ENCODE measurements around the gene POLR3G.

POLR3G gene

DNA sequence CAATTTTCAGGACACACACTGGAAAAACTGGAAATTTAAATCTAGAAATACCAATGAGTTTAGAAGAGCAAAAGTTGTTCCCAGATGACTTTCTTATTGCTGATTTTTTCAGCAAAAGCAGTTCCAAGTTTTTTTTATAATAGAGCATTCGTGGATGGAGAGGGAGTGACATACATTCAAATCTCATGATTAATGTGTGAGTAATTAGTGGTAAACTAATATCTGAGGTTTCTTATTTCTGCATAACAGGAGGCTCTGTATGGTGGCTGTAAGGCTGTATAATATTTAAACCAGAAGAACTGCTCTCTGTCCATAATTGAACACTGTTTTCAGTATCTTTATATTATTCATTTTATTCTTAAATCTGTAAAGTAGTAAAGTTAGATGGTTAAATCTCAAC, 28.9 kb downstream of the POLR3G start:
- DNase-seq (ENCODE audit: low read depth in 2 of 2, low spot score in 1 of 2): no peak

DNA sequence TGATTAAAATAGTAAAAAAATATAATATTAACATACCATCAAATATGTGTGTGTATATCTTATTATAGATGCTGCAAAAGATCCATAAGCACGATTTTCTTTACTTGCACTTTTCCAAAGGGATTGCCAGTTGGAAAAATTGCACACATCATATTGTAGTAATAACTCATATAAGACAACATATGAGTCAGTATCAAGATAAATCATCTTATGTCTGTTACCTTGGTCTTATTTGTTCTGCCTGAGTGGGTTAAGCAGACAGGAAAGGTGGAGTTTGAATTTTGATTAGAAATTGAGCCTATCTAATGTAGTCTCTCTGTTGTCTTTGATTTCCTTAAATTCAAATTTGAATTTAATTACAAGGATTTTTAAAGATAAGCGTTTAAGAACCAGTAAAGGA, 30.1 kb downstream of the POLR3G start:
- no peak for DNase-seq (ENCODE audit: low read depth in 2 of 2, low spot score in 1 of 2)

DNA sequence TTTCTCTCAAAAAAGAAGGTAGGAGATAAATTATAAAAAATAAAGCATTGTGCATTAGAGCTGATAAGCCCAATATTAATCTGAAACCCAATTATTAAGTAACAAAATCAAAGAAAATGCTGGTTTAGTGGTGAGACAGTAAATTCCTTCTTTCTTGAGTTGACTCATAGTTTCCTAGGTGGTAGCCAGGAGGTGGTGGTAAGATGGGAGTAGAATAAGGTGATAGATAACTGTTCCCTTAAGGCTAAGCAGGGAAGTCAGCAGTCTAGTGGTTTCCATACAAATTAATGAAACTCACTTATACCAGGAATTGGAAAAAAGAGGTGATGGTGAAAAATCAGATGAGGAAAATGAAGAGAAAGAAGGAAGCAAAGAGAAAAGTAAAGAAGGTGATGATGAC, 31.6 kb downstream of the POLR3G start:
- DNase-seq (ENCODE audit: low read depth in 2 of 2, low spot score in 1 of 2): no peak

DNA sequence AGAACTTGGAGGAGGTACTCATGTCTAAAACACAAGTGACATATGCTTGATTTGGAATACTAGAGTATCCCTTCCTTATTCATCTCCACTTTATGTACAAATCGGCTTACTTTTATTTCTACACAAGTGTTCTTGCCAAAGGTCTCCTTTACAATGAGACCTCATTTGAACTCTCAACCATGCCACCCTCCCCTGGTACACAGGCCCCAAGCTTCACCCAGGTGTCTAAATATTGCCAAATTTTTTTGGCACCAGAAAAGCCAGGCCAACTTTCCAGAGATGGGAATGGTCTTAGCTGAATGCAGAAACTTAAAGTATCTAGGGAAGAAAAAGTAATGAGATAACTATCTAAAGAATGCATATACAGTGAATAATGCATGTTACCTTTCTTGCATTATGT, 35.8 kb downstream of the POLR3G start:
- DNase-seq (ENCODE audit: low read depth in 2 of 2, low spot score in 1 of 2): no peak

DNA sequence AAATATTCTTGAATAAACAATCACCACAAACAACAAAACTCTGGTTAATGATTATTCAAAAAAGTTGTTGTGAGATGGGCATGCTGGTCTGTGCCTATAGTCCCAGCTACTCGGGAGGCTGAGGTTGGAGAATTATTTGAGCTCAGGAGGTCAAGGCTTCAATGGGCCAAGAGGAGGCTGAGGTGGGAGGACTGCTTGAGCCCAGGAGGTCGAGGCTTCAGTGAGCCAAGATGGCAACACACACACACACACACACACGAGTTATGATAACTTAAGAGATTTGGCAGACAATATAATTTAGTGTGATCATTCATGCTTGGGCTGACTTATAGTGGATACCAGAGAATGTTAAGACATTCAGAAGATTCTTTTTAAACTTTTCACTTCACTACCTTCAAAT, 39.9 kb downstream of the POLR3G start:
- DNase-seq (ENCODE audit: low read depth in 2 of 2, low spot score in 1 of 2): no peak

DNA sequence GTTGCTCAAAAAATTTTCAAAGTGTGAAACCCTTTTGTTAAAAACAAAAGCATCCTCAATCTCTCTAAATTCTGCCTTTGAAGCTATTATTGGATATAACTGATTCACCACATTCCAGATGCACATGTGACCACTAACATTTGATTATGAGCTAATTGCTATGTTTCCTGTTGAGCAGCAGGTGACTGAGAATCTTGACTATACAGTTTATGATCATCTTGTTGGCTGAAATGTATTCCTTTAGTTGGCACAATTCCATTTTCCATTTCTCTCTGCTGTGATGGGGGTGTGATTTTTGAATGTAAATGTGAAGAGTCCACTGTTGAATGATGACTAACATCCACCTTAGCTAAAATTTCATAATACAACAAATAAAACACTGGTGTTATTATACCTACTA, 44.0 kb downstream of the POLR3G start:
- DNase-seq (ENCODE audit: low read depth in 2 of 2, low spot score in 1 of 2): no peak

DNA sequence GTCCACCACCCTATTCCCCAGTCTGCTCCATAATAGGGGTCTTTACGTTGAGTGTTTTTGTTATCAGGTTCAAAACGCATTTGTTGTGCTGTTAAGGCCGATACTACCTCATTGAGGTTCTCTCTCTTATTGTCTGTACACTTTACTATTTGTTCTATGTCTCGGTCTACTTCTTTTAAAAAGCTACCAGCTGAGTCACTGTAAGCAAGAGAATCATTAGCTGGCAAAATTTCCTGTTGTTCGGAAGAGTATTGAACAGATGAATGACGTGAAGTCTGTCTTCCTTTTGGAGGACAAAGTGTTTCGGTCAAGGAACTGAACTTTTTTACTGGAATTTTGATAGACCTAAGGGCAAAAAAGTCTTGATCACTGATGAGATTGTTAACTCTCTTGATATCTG, 44.4 kb downstream of the POLR3G start:
- DNase-seq (ENCODE audit: low read depth in 2 of 2, low spot score in 1 of 2): no peak

DNA sequence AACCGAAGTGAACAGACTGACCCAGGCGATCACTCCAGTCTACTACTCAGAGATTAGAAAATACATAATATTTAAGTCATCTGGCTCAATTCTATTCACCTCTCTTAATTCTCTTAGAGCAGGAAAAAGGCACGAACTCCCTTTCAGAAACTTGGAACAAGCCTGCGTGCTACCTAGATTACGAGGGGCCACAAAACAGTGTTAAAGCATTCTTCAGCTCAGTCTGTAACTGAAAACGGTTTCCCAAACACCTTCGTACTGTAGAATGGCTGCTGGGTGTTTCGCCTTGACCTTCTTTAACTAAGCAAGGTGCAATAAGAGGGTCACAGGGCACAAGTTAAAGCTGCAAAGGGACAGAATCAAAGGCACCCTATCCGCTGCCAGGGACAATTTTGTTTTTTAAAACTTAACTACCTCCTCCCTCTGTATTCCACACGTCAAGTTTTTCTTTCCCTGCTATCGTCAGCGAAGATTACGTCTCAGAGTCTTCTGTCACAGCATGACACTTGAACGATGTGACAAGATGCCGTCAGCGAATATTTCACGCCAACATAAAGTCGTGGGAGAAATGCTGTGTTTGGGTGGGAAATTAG, 54.0 kb downstream of the POLR3G start:
- DNase-seq (ENCODE audit: low read depth in 2 of 2, low spot score in 1 of 2): no peak

DNA sequence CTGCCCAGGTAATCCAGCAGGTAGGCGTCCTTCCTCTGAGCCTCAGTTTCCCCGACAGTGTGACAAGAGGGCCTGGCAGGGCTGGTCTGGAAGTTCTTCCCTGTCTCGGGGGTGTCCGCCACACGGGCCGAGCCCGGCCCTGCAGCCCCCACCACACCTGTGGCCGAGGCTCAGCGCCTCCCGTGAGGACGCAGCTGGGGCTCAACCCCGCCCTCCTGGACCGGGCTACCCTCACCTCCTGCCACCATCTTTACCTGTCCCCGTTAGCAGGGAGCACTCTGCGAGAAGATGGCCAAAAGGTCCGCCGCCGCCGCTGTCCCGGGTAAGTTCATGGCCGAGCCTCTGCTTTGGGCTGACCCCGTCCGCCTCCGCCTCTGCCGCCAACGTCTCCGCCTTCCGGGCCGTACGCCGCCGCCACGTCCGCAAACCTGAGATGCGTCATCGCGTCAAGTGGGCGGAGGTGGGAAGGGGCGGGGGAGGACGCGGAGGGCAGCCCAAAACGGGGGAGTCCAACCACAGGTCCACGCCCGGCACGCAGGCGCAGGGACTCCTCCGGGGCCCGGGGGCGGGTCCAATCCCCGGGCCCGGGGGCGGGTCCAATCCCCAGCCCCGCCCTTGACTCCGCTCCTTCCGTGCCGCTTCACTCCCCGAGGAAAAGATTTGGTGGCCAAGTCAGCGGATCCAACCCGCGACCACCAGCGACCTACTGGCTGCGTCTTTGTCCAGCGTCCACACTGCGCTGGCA, 54.7 kb downstream of the POLR3G start, which contains the start of gene LYSMD3:
TSS of gene LYSMD3 (minus strand) at position 391 of the 745 bp plus-strand sequence. CDS start 4,295 bp downstream, outside the sequence.
- peak; percentile 93 to 95 for DNase-seq (ENCODE audit: low read depth in 2 of 2, low spot score in 1 of 2)

DNA sequence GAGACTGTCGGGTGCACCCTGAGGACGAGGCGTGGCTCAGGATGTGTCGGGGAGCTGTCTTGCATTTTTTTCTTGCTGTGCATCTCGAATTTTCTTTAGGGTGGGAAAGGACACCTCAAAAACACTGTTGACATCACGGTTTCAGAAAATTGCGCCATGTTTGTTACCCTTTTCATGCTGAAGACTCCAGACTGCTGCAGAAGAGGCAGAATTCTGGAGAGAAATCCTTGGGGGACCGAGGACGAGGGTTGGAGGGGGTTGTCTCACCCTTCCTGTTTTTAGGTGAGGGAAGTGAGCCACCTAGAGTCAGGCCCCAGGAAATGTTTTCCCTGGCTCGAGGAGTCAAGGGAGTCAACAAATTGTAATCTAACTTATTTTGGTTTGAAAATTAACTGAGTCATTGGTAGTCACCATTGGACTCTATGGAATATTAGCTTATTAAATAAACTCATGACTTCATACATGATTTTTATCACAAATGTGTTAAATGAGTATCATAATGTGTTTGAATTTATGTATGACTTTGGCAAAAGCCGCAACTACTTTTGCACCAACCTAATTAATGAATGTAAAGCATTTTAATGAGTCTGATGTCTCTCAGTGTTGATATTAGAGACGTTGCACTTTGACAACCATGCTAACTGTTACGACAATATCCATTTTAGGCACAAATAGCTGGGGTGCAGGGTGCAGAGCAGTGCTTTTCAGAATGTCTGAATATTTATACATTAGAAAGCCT, 55.4 kb downstream of the POLR3G start:
- peak; percentile 21 to 22 for DNase-seq (ENCODE audit: low read depth in 2 of 2, low spot score in 1 of 2)

DNA sequence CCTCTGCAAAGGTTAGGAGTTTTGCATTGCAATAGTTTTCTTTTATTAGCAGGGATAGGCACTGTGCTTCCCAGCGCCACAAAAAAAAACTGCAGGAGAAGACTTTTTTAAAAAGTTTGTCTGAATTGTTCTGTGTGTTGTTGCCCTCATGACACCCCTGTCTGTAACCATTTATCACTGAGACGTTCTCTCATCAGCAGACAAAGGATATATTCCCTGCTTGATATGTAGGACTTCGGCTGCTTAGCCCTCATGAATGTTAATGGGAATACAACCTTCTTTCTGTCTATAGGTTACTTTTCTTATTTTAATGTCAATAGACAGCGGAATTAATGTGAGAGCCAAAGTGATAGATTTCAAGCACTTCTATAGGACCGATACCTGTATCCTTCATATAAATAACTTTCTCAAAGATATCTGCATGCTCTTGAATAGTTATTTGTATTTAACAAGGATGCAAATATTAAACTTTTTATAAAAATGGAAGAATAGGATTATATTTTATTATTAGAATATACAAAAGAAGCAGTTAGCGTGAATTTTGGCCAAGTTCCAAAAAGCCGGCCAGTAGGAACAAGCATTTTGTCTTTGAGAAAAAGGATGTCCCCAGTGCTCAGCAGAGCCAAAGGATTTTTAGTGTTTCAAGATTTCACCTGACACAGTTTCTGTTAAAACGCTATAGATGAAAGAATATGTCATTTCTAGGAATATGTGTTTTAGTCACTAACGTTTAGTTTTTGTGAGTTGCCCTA, 56.2 kb downstream of the POLR3G start:
- no peak for DNase-seq (ENCODE audit: low read depth in 2 of 2, low spot score in 1 of 2)

DNA sequence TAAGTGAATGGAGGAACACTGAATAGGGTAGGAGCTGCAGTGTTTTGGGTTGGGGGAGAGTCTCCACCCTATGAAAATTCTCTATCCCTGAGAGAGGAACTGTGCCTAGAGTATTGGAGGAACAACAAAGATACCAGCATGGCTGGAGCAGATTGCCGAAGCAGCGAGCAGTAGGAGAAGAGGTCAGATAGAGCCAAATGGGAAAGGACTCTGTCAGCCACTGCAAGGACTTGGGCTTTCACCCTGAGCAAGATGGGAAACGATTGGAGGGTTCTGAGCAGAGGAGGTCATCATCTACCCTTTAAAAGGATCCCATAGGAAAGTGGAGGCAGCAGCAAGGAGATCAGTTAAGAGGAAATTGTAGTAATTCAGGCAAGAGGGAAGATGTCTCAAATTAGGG, 59.1 kb downstream of the POLR3G start:
- no peak for DNase-seq (ENCODE audit: low read depth in 2 of 2, low spot score in 1 of 2)

DNA sequence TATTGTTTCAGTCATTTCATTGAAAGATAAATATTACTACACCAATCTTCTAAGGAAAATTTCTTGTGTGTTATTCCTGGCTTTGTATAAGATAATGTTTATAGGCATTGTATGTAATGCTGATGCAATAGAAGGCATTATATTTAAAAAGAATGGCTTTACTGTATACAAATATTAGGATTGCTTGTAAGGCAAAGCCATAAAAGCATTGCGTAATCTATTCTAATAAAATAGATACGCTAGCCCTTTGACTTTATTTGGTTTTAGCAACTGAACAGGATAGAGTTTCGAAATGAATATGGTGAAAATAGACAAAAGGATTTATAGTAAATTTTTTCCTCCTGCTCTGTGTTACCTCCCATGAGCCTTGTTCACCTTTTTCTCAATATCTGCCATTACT, 60.3 kb downstream of the POLR3G start:
- no peak for DNase-seq (ENCODE audit: low read depth in 2 of 2, low spot score in 1 of 2)

DNA sequence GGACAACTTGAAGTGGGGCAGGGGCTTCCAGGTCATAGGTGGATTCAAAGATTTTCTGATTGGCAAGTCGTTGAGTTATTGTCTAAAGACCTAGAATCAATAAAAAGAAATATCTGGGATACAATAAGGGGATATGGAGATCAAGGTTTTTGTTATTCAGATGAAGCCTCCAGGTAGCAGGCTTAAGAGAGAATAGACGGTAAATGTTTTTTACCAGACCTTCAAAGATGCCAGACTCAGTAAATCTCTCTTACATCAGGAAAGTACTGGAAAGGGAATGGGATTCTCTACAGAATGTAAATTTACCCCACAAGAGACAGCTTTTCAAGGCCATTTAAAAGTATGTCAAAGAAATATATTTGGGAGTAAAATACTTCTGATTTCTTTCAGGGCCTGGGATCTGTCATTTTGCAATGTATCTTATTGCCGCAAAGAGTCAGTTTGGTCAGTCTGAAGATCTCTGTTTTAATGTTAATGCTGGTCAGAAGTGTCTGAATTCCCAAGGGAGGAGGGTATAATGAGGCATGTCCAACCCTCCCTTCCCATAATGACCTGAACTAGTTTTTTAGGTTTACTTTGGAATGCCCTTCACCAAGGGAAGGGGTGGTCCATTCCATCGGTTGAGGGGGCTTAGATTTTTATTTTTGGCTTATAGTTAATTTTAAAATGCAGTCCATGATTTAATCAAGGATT, 68.3 kb downstream of the POLR3G start:
- no peak for DNase-seq (ENCODE audit: low read depth in 2 of 2, low spot score in 1 of 2)

DNA sequence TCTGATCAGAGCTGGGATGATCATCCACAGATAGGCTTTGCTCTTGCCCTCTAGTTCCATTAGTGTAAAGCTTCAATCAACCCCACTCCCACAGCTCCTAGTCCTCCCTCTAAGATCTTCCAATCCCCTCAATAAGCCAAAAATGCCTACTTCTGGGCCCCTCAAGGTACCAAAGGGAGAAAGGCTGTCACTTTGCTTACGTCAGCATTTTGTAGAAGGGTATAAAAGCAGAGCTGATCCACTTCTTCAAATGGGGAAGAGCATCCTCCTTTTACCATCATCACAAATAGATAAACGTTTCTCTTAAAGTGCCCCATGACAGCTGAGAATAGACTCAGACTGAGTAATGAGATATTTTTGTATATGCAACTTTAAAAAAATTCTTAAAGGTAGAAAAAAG, 70.8 kb downstream of the POLR3G start:
- DNase-seq (ENCODE audit: low read depth in 2 of 2, low spot score in 1 of 2): no peak

DNA sequence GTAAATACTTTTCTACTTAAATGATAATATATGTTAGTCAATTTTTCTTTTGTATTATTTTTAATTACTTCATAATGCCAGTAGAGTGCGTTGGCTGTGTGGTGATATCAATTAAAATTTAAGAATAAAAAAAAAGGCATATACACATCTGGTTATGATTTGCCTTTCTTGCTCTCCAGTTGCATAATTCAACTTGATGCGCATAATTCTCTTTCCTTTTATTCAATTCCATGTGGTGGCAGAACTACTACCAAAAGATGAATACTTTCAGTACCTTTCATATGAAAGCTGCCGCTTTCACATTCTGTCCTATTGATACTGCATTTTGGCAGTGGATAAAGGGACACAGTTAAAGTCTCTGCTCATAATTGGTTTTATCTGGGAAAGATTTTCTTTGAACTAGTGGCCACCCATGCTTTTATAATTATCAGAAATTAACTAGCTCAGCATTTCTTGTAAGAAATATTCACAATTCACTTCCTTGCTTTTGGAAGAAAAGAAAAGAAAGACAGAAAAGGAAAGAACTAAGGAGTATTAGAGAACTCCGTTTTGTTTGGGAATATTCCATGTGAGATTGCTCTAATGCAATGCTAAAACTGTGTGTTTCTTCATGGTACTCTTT, 71.7 kb downstream of the POLR3G start:
- DNase-seq (ENCODE audit: low read depth in 2 of 2, low spot score in 1 of 2): no peak

DNA sequence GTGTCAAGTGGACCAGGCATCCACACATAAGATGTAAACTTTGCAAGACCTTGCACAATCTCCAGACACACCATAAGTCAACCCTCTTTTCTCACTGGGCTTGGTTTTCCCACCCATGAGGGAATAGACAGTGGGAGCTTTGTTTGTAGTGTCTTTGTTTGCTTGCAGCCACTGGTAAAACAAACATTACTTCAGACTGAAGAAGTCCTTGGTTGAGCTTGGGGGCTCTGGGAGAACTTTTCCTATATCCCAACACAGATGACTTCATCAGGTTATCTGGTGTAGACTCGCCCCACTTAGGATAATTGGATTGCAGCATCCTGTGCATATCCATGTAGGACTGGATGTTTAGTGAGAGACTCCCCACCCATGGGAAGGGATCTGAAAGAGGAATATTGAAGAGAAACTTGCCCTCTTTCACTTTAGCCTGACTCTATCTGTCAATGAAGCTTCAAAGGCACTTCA, 72.4 kb downstream of the POLR3G start:
- DNase-seq (ENCODE audit: low read depth in 2 of 2, low spot score in 1 of 2): no peak

DNA sequence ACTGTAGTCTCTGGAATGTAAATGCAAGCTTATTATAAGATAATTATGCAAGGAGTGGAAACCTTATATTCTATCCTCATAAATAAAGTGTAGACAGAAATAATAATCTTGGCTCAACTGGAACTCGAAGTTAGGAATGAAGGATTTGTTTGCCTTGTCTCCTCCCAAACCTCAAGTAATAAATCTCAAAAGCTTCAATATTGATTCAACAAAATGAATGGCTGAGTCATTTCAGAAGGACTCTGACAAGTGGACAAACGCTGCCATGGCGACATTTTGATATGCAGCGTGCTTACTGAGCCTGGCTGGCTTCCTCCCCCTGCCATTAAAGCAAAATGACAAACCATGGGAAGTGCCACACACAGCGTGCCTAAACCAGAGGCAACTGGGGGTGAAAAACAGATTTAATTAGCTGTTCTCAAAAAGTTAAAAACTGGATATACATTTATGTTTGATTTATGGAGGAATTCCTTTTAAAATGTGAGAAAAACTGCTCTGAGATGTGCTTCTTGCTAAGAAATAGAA, 73.5 kb downstream of the POLR3G start:
- DNase-seq (ENCODE audit: low read depth in 2 of 2, low spot score in 1 of 2): no peak

DNA sequence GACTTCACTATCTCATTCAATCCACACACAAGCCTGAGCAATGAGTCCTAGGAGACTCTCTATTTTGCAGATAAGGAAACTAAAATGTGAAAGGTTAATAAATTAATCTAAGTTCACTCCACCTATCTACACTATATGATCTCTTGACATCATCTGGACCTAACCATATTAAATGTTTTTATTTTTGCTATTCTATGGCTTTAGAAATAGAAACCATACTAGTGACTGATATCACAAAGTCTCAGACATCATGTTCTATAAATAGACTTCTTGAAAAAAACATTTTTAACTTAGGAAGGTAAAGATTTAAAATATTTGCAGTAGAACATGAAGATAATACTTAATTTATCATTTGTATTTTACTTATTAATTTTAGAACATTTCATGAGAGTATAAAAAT, 74.6 kb downstream of the POLR3G start:
- DNase-seq (ENCODE audit: low read depth in 2 of 2, low spot score in 1 of 2): no peak

DNA sequence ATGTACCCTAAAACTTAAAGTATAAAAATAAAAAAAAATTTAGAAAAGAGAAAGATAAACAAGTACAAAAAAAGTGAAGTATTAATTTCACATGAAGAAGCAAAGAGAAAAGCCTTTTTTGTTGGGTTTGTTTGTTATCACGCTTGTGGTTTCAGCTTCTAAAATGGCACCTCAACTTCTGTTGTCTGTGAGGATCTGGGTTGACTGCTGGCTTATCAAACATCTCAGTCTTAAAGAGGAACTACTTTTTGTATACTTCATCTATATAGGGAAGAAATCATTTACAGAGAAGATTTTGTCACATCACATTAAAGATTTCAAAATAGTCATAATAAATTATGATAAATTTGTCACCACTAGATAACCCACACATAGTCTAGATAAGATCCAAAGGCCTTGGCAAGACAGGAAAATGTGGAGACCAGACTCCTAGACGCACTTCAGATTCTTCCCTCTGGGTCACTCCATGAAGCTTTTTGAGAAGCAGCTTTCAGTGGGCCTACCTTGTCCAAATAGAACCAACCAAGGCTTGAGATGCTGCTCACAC, 75.1 kb downstream of the POLR3G start:
- no peak for DNase-seq (ENCODE audit: low read depth in 2 of 2, low spot score in 1 of 2)
